Stomach (tissue), 4 donors: ENCODE results near the gene RAB3GAP1.

Source experiments
- CTCF ChIP-seq, 7 experiments: fragments of 450-650 bp in 4 of 7; fragments of 200-600 bp in 3 of 7; sonication (generic) in 3 of 7; IDR thresholded peaks; one replicate each; pipeline ENCODE4 v1.5.1; 2016 to 2019; ENCODE audit warnings: antibody characterized with exemption in 7 of 7, control low read depth in 2 of 7, mild to moderate bottlenecking in 1 of 7
- POLR2AphosphoS5 ChIP-seq, 3 donors: sonication (generic); formaldehyde crosslinking; IDR thresholded peaks; one replicate each; pipeline ENCODE4 v1.6.1; 2016; ENCODE audit warnings: antibody characterized with exemption in 3 of 3

- TF ChIP-seq CTCF (IDR thresholded peaks at IDR 0.05) (no peak), POLR2AphosphoS5 (IDR thresholded peaks at IDR 0.05) (no peak)
Observed at GRCh38 chr2:135157856-135158255, 105.8 kb downstream of the RAB3GAP1 start.
